Measurements from ENCODE around the gene AOPEP. TPM values are rescaled to one million over a fixed set of nuclear protein-coding genes. Genes with fewer than 3 reads are reported as not detected.
A peak's percentile ranks its signal among the peaks of the same experiment; 100 is the strongest.

Gene AOPEP
- total RNA-seq, 4 donors from 2014 or later = 56.5 to 160 (median 103) TPM

- Histone ChIP-seq H3K9me3 (no peaks in the 10 kb centered on the region), H3K27me3 (no peaks in the 10 kb centered on the region), H3K27ac (peak overlapping the region; percentile 95 to 98 (median 97)), H3K36me3 (no peaks in the 10 kb centered on the region), H3K4me1 (peaks cover 74 to 82% of the 10 kb centered on the region in 2 donors), H3K4me3 (peak overlapping the region in 1 of 4 donors; percentile 3)
- in situ Hi-C loops (cut with MboI; ENCODE audit: low sequenced_read_pairs in 4 of 4) = no loop called here
- ATAC-seq (no peak), DNase-seq (no peak)
- TF ChIP-seq CTCF (IDR thresholded peaks at IDR 0.05 in 4 of 5, conservative IDR thresholded peaks at IDR 0.05 in 1 of 5) (no peak), POLR2A (IDR thresholded peaks at IDR 0.05) (no peak)
- intact Hi-C loops (cut with DNase I; ENCODE audit: low total_unique reads) = no loop called here
These were observed 283.9 kb downstream of the AOPEP start for GRCh38 chr9:95010431-95010838.

GRCh38 chr9:95012035-95012708, 285.7 kb downstream of the AOPEP start:
- in situ Hi-C loops (cut with MboI; ENCODE audit: low sequenced_read_pairs in 4 of 4) = no loop called here
- Histone ChIP-seq H3K27me3 (no peaks in the 10 kb centered on the region), H3K4me3 (no peak overlapping the region), H3K36me3 (no peaks in the 10 kb centered on the region), H3K4me1 (peaks cover 70 to 85% of the 10 kb centered on the region in 2 donors), H3K9me3 (no peaks in the 10 kb centered on the region), H3K27ac (peak overlapping the region; percentile 95 to 98 (median 97))
- intact Hi-C loops (cut with DNase I; ENCODE audit: low total_unique reads) = no loop called here
- ATAC-seq (no peak), DNase-seq (no peak)
- no peak for TF ChIP-seq POLR2A (IDR thresholded peaks at IDR 0.05)
- TF ChIP-seq CTCF (IDR thresholded peaks at IDR 0.05 in 4 of 5, conservative IDR thresholded peaks at IDR 0.05 in 1 of 5) = no peak

GRCh38 chr9:95012902-95013301, 286.4 kb downstream of the AOPEP start:
- Histone ChIP-seq H3K27ac (peak overlapping the region; percentile 95 to 98 (median 97)), H3K27me3 (no peaks in the 10 kb centered on the region), H3K4me3 (no peak overlapping the region), H3K9me3 (no peaks in the 10 kb centered on the region), H3K4me1 (peaks cover 71 to 88% of the 10 kb centered on the region in 2 donors), H3K36me3 (no peaks in the 10 kb centered on the region)
- TF ChIP-seq POLR2A (IDR thresholded peaks at IDR 0.05) (no peak), CTCF (IDR thresholded peaks at IDR 0.05 in 4 of 5, conservative IDR thresholded peaks at IDR 0.05 in 1 of 5) (no peak)
- intact Hi-C loops (cut with DNase I; ENCODE audit: low total_unique reads) (no loop called here), in situ Hi-C loops (cut with MboI; ENCODE audit: low sequenced_read_pairs in 4 of 4) (no loop called here)
- ATAC-seq (no peak), DNase-seq (no peak)

DNA sequence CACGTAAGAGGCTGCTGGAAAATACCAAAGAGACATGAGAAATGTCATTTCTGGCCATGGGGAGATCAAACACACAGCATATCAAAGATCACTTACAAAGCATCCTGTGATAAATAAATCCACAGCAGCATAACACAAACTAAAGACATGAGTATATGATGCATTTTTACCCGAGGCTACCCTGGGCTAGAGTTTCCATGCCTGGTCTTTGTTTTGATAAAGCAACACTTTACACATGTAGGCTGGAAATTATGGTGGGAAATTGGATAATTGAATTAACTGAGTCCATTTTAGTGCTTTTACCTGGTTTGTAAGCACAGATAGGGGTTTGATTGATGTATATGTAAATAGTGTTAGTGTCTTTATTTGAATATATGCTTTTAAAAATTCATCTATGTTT, 288.4 kb downstream of the AOPEP start:
- H3K9me3 ChIP-seq = no peaks in the 10 kb centered on the region
- intact Hi-C loops (cut with DNase I; ENCODE audit: low total_unique reads) = no loop called here
- no peak overlapping the region for H3K4me3 ChIP-seq
- H3K27me3 ChIP-seq = no peaks in the 10 kb centered on the region
- TF ChIP-seq CTCF (IDR thresholded peaks at IDR 0.05 in 4 of 5, conservative IDR thresholded peaks at IDR 0.05 in 1 of 5) (no peak), POLR2A (IDR thresholded peaks at IDR 0.05) (no peak)
- H3K36me3 ChIP-seq = no peaks in the 10 kb centered on the region
- H3K27ac ChIP-seq = peak overlapping the region; percentile 95 to 98 (median 97)
- ATAC-seq (no peak), DNase-seq (no peak)
- peaks cover 78 to 88% of the 10 kb centered on the region in 2 donors for H3K4me1 ChIP-seq
- in situ Hi-C loops (cut with MboI; ENCODE audit: low sequenced_read_pairs in 4 of 4) = no loop called here
